ENCODE data around the gene SOX8.

The SOX8 gene

GRCh38 chr16:978403-978802, 3.2 kb upstream of the SOX8 start:
- Histone ChIP-seq H3K4me1 (ENCODE audit: control insufficient read depth, insufficient read depth, low read length) (no peaks in the 10 kb centered on the region), H3K27ac (ENCODE audit: low read depth, low read length) (no peak overlapping the region), H3K9ac (ENCODE audit: low read length) (no peak overlapping the region), H3K27me3 (ENCODE audit: control insufficient read depth, insufficient read depth, low read length) (peaks cover 10% of the 10 kb centered on the region), H3K4me3 (ENCODE audit: low read length) (no peak overlapping the region), H3K36me3 (ENCODE audit: control insufficient read depth, insufficient read depth, low read length) (no peaks in the 10 kb centered on the region)

GRCh38 chr16:979147-979546, 2.4 kb upstream of the SOX8 start:
- Histone ChIP-seq H3K36me3 (ENCODE audit: control insufficient read depth, insufficient read depth, low read length) (no peaks in the 10 kb centered on the region), H3K4me1 (ENCODE audit: control insufficient read depth, insufficient read depth, low read length) (no peaks in the 10 kb centered on the region), H3K27ac (ENCODE audit: low read depth, low read length) (no peak overlapping the region), H3K4me3 (ENCODE audit: low read length) (no peak overlapping the region), H3K9ac (ENCODE audit: low read length) (no peak overlapping the region), H3K27me3 (ENCODE audit: control insufficient read depth, insufficient read depth, low read length) (peaks cover 10% of the 10 kb centered on the region)

- H3K9ac ChIP-seq (ENCODE audit: low read length) = no peak overlapping the region
- H3K4me3 ChIP-seq (ENCODE audit: low read length) = peak overlapping the region; percentile 62
- H3K36me3 ChIP-seq (ENCODE audit: control insufficient read depth, insufficient read depth, low read length) = no peaks in the 10 kb centered on the region
- peaks cover 10% of the 10 kb centered on the region for H3K27me3 ChIP-seq (ENCODE audit: control insufficient read depth, insufficient read depth, low read length)
- no peak overlapping the region for H3K27ac ChIP-seq (ENCODE audit: low read depth, low read length)
- H3K4me1 ChIP-seq (ENCODE audit: control insufficient read depth, insufficient read depth, low read length) = no peaks in the 10 kb centered on the region
These were observed 1.5 kb upstream of the SOX8 start for GRCh38 chr16:979859-980594.

GRCh38 chr16:980595-980854, 1.0 kb upstream of the SOX8 start:
- Histone ChIP-seq H3K36me3 (ENCODE audit: control insufficient read depth, insufficient read depth, low read length) (no peaks in the 10 kb centered on the region), H3K4me3 (ENCODE audit: low read length) (peak overlapping the region; percentile 62), H3K9ac (ENCODE audit: low read length) (no peak overlapping the region), H3K4me1 (ENCODE audit: control insufficient read depth, insufficient read depth, low read length) (no peaks in the 10 kb centered on the region), H3K27ac (ENCODE audit: low read depth, low read length) (no peak overlapping the region), H3K27me3 (ENCODE audit: control insufficient read depth, insufficient read depth, low read length) (peaks cover 10% of the 10 kb centered on the region)

- Histone ChIP-seq H3K27ac (ENCODE audit: low read depth, low read length) (no peak overlapping the region), H3K27me3 (ENCODE audit: control insufficient read depth, insufficient read depth, low read length) (peaks cover 10% of the 10 kb centered on the region), H3K4me1 (ENCODE audit: control insufficient read depth, insufficient read depth, low read length) (no peaks in the 10 kb centered on the region), H3K9ac (ENCODE audit: low read length) (no peak overlapping the region), H3K36me3 (ENCODE audit: control insufficient read depth, insufficient read depth, low read length) (no peaks in the 10 kb centered on the region), H3K4me3 (ENCODE audit: low read length) (peak overlapping the region; percentile 36)
These were observed 824 bp downstream of the SOX8 start for GRCh38 chr16:982145-983043.

- Histone ChIP-seq H3K4me3 (ENCODE audit: low read length) (peak overlapping the region; percentile 36), H3K9ac (ENCODE audit: low read length) (no peak overlapping the region), H3K36me3 (ENCODE audit: control insufficient read depth, insufficient read depth, low read length) (no peaks in the 10 kb centered on the region), H3K27ac (ENCODE audit: low read depth, low read length) (no peak overlapping the region), H3K4me1 (ENCODE audit: control insufficient read depth, insufficient read depth, low read length) (no peaks in the 10 kb centered on the region), H3K27me3 (ENCODE audit: control insufficient read depth, insufficient read depth, low read length) (peaks cover 10% of the 10 kb centered on the region)
These were observed 1.8 kb downstream of the SOX8 start for GRCh38 chr16:983044-984030.

- H3K4me3 ChIP-seq (ENCODE audit: low read length) = no peak overlapping the region
- H3K9ac ChIP-seq (ENCODE audit: low read length) = no peak overlapping the region
- no peaks in the 10 kb centered on the region for H3K4me1 ChIP-seq (ENCODE audit: control insufficient read depth, insufficient read depth, low read length)
- no peaks in the 10 kb centered on the region for H3K36me3 ChIP-seq (ENCODE audit: control insufficient read depth, insufficient read depth, low read length)
- peaks cover 10% of the 10 kb centered on the region for H3K27me3 ChIP-seq (ENCODE audit: control insufficient read depth, insufficient read depth, low read length)
- no peak overlapping the region for H3K27ac ChIP-seq (ENCODE audit: low read depth, low read length)
These were observed 2.6 kb downstream of the SOX8 start for GRCh38 chr16:984121-984694.

- Histone ChIP-seq H3K27ac (ENCODE audit: low read depth, low read length) (no peak overlapping the region), H3K27me3 (ENCODE audit: control insufficient read depth, insufficient read depth, low read length) (peaks cover 10% of the 10 kb centered on the region), H3K9ac (ENCODE audit: low read length) (no peak overlapping the region), H3K4me3 (ENCODE audit: low read length) (no peak overlapping the region), H3K36me3 (ENCODE audit: control insufficient read depth, insufficient read depth, low read length) (no peaks in the 10 kb centered on the region), H3K4me1 (ENCODE audit: control insufficient read depth, insufficient read depth, low read length) (no peaks in the 10 kb centered on the region)
These were observed 3.4 kb downstream of the SOX8 start for GRCh38 chr16:984736-985636.

- Histone ChIP-seq H3K4me1 (ENCODE audit: control insufficient read depth, insufficient read depth, low read length) (no peaks in the 10 kb centered on the region), H3K27ac (ENCODE audit: low read depth, low read length) (no peak overlapping the region), H3K36me3 (ENCODE audit: control insufficient read depth, insufficient read depth, low read length) (no peaks in the 10 kb centered on the region), H3K4me3 (ENCODE audit: low read length) (no peak overlapping the region), H3K27me3 (ENCODE audit: control insufficient read depth, insufficient read depth, low read length) (peaks cover 10% of the 10 kb centered on the region), H3K9ac (ENCODE audit: low read length) (no peak overlapping the region)
These were observed 4.3 kb downstream of the SOX8 start for GRCh38 chr16:985646-986400.

GRCh38 chr16:986411-986810, 4.8 kb downstream of the SOX8 start:
- no peak overlapping the region for H3K27ac ChIP-seq (ENCODE audit: low read depth, low read length)
- no peaks in the 10 kb centered on the region for H3K4me1 ChIP-seq (ENCODE audit: control insufficient read depth, insufficient read depth, low read length)
- H3K36me3 ChIP-seq (ENCODE audit: control insufficient read depth, insufficient read depth, low read length) = no peaks in the 10 kb centered on the region
- peaks cover 10% of the 10 kb centered on the region for H3K27me3 ChIP-seq (ENCODE audit: control insufficient read depth, insufficient read depth, low read length)
- no peak overlapping the region for H3K9ac ChIP-seq (ENCODE audit: low read length)
- H3K4me3 ChIP-seq (ENCODE audit: low read length) = no peak overlapping the region
